ENCODE results near the gene ZNF668. TPM values are rescaled to one million over a fixed set of nuclear protein-coding genes. Genes with fewer than 3 reads are reported as not detected.
A peak's percentile ranks its signal among the peaks of the same experiment; 100 is the strongest.

The ZNF668 gene
- total RNA-seq, 3 donors from 2014 or later (not counting 1 experiment from before 2014, with no cell fraction given): 11.0 to 27.4 (median 22.6) TPM

DNA sequence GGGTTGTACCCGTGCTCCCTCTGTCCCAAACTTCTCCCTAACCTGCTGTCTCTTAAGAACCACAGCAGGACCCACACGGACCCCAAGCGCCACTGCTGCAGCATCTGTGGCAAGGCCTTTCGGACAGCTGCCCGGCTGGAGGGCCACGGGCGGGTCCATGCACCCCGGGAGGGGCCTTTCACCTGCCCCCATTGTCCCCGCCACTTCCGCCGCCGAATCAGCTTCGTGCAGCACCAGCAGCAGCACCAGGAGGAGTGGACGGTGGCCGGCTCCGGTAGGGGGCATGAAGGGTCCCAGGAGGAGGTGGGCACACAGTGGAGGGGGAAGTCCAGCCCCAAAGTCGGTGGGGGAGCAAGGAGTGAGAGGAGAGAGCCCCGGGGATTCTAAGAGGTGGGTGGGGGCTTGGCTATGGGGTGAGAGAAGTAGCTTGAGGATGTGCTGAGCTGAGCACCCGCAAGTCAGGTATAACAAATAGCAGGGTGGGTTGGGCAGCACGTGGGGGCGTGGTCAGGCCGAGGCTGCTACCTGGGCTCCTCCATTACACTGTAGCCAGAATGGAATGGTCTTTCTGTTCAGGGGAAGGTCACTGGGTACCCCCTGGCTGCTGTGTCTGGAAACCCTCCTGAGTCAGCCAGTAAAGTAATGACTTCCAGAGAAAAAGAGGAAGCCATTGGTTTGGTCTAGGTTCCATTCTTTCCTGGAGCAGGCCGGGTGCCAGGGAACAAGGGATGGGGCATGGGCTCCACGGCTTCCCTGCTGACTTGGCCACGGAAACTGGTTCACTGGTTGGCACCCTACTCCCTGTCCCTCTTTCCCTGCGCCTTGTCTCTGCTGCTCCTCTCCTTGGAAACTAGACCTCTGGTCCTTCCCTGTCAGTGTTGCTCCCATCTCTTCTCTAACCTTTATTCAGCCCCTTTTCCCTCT is 7.7 kb upstream of the ZNF668 start:
- H3K27ac Mint-ChIP-seq: peak overlapping the region; percentile 43 to 89
- peaks cover 7% of the 10 kb centered on the region for H3K36me3 Mint-ChIP-seq
- Histone ChIP-seq H3K4me3 (ENCODE audit: low read length) (no peak overlapping the region), H3K4me1 (ENCODE audit: control insufficient read depth, insufficient read depth, low read length) (peaks cover 34% of the 10 kb centered on the region), H3K9me3 (ENCODE audit: control insufficient read depth, insufficient read depth, low read length) (no peaks in the 10 kb centered on the region), H3K27me3 (ENCODE audit: control insufficient read depth, insufficient read depth, low read length) (no peaks in the 10 kb centered on the region), H3K27ac (ENCODE audit: low read length) (no peak overlapping the region), H3K36me3 (ENCODE audit: control insufficient read depth, insufficient read depth, low read length) (peaks cover 80% of the 10 kb centered on the region)
- H3K4me3 Mint-ChIP-seq: no peak overlapping the region
- peaks cover 30 to 57% of the 10 kb centered on the region in 2 donors for H3K4me1 Mint-ChIP-seq
- H3K27me3 Mint-ChIP-seq (ENCODE audit: low read depth in 2 of 2): no peaks in the 10 kb centered on the region
- WGBS (ENCODE audit: insufficient coverage): 94% methylated on average over 26 of the region's 26 CpGs
- ATAC-seq (no peak), DNase-seq (no peak)
- intact Hi-C loops (cut with micrococcal nuclease): no loop called here
- H3K9me3 Mint-ChIP-seq: no peaks in the 10 kb centered on the region
- TF ChIP-seq, protein P1, sequence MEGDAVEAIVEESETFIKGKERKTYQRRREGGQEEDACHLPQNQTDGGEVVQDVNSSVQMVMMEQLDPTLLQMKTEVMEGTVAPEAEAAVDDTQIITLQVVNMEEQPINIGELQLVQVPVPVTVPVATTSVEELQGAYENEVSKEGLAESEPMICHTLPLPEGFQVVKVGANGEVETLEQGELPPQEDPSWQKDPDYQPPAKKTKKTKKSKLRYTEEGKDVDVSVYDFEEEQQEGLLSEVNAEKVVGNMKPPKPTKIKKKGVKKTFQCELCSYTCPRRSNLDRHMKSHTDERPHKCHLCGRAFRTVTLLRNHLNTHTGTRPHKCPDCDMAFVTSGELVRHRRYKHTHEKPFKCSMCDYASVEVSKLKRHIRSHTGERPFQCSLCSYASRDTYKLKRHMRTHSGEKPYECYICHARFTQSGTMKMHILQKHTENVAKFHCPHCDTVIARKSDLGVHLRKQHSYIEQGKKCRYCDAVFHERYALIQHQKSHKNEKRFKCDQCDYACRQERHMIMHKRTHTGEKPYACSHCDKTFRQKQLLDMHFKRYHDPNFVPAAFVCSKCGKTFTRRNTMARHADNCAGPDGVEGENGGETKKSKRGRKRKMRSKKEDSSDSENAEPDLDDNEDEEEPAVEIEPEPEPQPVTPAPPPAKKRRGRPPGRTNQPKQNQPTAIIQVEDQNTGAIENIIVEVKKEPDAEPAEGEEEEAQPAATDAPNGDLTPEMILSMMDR (IDR thresholded peaks at IDR 0.05): no peak

DNA sequence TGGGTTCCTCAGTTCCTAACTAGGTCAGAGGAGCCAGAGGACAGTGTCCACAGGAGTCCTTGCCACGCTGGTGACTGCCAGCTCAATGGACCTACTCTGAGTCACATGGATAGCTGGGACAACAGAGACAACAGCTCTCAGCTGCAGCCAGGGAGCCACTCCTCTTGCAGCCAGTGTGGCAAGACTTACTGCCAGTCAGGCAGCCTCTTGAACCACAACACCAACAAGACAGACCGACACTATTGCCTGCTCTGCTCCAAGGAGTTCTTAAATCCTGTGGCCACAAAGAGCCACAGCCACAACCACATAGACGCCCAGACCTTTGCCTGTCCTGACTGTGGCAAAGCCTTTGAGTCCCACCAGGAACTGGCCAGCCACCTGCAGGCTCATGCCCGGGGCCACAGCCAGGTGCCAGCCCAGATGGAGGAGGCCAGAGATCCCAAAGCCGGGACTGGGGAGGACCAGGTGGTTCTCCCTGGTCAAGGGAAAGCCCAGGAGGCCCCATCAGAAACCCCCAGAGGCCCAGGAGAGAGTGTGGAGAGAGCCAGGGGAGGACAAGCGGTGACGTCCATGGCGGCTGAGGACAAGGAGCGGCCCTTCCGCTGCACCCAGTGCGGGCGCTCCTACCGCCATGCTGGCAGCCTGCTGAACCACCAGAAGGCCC is 6.8 kb upstream of the ZNF668 start:
- Mint-ChIP-seq H3K4me3 (no peak overlapping the region), H3K27me3 (ENCODE audit: low read depth in 2 of 2) (no peaks in the 10 kb centered on the region), H3K27ac (peak overlapping the region in 1 of 2 donors; percentile 48), H3K9me3 (no peaks in the 10 kb centered on the region), H3K36me3 (peaks cover 7% of the 10 kb centered on the region), H3K4me1 (peaks cover 30 to 58% of the 10 kb centered on the region in 2 donors)
- ATAC-seq: no peak
- intact Hi-C loops (cut with micrococcal nuclease): no loop called here
- Histone ChIP-seq H3K4me3 (ENCODE audit: low read length) (no peak overlapping the region), H3K4me1 (ENCODE audit: control insufficient read depth, insufficient read depth, low read length) (peaks cover 34% of the 10 kb centered on the region), H3K9me3 (ENCODE audit: control insufficient read depth, insufficient read depth, low read length) (no peaks in the 10 kb centered on the region), H3K27me3 (ENCODE audit: control insufficient read depth, insufficient read depth, low read length) (no peaks in the 10 kb centered on the region), H3K27ac (ENCODE audit: low read length) (no peak overlapping the region), H3K36me3 (ENCODE audit: control insufficient read depth, insufficient read depth, low read length) (peaks cover 86% of the 10 kb centered on the region)
- 95% methylated on average over 13 of the region's 13 CpGs for WGBS (ENCODE audit: insufficient coverage)
- TF ChIP-seq, protein P1 (IDR thresholded peaks at IDR 0.05): no peak
- no peak for DNase-seq

DNA sequence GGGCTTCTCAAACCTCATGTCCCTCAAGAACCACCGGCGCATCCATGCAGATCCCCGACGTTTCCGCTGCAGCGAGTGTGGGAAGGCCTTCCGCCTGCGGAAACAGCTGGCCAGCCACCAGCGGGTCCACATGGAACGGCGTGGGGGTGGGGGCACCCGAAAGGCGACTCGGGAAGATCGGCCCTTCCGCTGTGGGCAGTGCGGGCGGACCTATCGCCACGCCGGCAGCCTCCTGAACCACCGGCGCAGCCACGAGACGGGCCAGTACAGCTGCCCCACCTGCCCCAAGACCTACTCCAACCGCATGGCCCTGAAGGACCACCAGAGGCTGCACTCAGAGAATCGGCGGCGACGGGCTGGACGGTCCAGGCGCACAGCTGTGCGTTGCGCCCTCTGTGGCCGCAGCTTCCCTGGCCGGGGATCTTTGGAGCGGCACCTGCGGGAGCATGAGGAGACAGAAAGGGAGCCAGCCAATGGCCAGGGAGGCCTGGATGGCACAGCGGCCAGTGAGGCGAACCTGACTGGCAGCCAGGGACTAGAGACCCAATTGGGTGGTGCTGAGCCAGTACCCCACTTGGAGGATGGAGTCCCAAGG is 6.1 kb upstream of the ZNF668 start:
- H3K4me3 Mint-ChIP-seq: no peak overlapping the region
- H3K4me1 Mint-ChIP-seq: peaks cover 32 to 53% of the 10 kb centered on the region in 2 donors
- no peak for ATAC-seq
- 98% methylated on average over 40 of the region's 40 CpGs for WGBS (ENCODE audit: insufficient coverage)
- peak overlapping the region in 1 of 2 donors; percentile 65 for H3K27ac Mint-ChIP-seq
- no peaks in the 10 kb centered on the region for H3K9me3 ChIP-seq (ENCODE audit: control insufficient read depth, insufficient read depth, low read length)
- H3K4me3 ChIP-seq (ENCODE audit: low read length): no peak overlapping the region
- no peak for DNase-seq
- no peaks in the 10 kb centered on the region for H3K27me3 Mint-ChIP-seq (ENCODE audit: low read depth in 2 of 2)
- intact Hi-C loops (cut with micrococcal nuclease): no loop called here
- H3K27me3 ChIP-seq (ENCODE audit: control insufficient read depth, insufficient read depth, low read length): no peaks in the 10 kb centered on the region
- H3K9me3 Mint-ChIP-seq: no peaks in the 10 kb centered on the region
- H3K4me1 ChIP-seq (ENCODE audit: control insufficient read depth, insufficient read depth, low read length): peaks cover 39% of the 10 kb centered on the region
- TF ChIP-seq, protein P1 (IDR thresholded peaks at IDR 0.05): no peak
- H3K27ac ChIP-seq (ENCODE audit: low read length): no peak overlapping the region
- peaks cover 80% of the 10 kb centered on the region for H3K36me3 ChIP-seq (ENCODE audit: control insufficient read depth, insufficient read depth, low read length)
- peaks cover 7% of the 10 kb centered on the region for H3K36me3 Mint-ChIP-seq
